ENCODE measurements around the gene SRPX. TPM values are rescaled to one million over a fixed set of nuclear protein-coding genes. Genes with fewer than 3 reads are reported as not detected.
A peak's percentile ranks its signal among the peaks of the same experiment; 100 is the strongest.

The SRPX gene
- total RNA-seq, 1 donor from 2014 or later = 139 TPM

GRCh38 chrX:38206036-38206435, 14.6 kb downstream of the SRPX start:
- TF ChIP-seq, protein P1, sequence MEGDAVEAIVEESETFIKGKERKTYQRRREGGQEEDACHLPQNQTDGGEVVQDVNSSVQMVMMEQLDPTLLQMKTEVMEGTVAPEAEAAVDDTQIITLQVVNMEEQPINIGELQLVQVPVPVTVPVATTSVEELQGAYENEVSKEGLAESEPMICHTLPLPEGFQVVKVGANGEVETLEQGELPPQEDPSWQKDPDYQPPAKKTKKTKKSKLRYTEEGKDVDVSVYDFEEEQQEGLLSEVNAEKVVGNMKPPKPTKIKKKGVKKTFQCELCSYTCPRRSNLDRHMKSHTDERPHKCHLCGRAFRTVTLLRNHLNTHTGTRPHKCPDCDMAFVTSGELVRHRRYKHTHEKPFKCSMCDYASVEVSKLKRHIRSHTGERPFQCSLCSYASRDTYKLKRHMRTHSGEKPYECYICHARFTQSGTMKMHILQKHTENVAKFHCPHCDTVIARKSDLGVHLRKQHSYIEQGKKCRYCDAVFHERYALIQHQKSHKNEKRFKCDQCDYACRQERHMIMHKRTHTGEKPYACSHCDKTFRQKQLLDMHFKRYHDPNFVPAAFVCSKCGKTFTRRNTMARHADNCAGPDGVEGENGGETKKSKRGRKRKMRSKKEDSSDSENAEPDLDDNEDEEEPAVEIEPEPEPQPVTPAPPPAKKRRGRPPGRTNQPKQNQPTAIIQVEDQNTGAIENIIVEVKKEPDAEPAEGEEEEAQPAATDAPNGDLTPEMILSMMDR (IDR thresholded peaks at IDR 0.05) = no peak
- intact Hi-C loops (cut with DNase I) = no loop called here
- H3K9me3 ChIP-seq = no peaks in the 10 kb centered on the region
- no peaks in the 10 kb centered on the region for H3K27me3 ChIP-seq
- no peaks in the 10 kb centered on the region for H3K36me3 ChIP-seq
- H3K4me3 ChIP-seq = no peak overlapping the region
- no peak overlapping the region for H3K27ac ChIP-seq
- no peaks in the 10 kb centered on the region for H3K4me1 ChIP-seq
- DNase-seq (ENCODE audit: low spot score in 2 of 2) = no peak

DNA sequence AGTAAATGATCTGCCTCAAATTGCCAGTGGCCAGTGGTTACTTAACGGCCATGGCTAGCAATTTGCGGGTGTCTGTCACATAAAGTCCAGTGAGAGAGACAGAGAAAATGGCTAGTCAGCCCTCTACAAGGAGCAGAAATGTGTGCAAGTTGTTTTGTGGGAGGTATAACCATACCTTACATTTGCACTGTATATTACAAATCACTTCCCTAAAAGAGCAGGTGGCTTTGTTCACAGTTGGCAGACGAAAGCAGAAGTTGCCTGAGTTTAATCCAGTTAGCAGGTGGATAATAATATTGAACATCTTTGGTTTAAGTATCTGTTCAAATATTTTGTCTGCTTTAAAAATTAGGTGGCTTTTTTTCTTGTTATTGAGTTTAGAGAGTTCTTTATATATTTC, 15.6 kb downstream of the SRPX start:
- no peak for DNase-seq (ENCODE audit: low spot score in 2 of 2)
- Histone ChIP-seq H3K4me3 (no peak overlapping the region), H3K27ac (no peak overlapping the region), H3K27me3 (no peaks in the 10 kb centered on the region), H3K9me3 (no peaks in the 10 kb centered on the region), H3K36me3 (no peaks in the 10 kb centered on the region), H3K4me1 (no peaks in the 10 kb centered on the region)
- TF ChIP-seq, protein P1 (IDR thresholded peaks at IDR 0.05) = no peak
- intact Hi-C loops (cut with DNase I) = no loop called here

DNA sequence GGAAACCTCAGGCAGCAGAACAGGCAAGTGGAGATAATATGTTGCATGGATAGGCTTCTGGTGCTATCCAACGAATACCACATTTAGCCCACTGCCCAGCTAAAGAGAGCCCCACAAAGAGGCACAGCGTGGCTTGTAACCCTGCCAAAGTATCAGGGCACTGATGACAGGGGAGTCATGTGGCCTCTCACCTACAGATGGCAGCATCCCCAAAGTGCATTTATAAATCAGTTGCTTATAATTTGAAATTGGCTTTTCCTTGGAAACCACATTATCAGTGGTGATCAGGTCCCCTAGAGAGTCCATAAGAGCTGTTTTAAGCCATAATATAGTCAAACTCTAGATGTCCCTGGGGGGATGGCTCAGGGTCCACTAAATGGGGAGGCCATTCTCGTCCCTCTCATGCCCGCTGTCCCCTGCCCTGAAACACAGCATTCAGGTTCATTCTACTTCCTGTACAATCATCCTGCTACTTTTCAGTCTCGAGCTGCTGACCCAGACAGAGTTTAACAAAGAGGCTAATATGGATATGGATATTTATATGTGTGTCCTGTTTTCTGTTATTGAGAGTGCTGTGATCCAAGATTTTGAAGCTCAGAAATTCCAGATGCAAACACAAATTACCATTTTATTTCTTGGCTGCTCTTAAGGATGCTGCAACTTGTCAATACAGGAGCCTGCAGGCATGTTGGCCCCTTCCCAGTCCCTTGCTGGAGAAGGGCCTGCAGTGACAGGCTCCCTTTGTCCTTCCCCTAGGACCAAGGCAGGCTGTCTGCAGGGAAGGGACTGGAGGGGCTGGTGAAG, 28.5 kb downstream of the SRPX start:
- intact Hi-C loops (cut with DNase I) = loop anchor here (1.0 kb wide), 1 partner anchor 135 kb away; the partner anchor contains the start of gene RPGR
- Histone ChIP-seq H3K4me1 (no peaks in the 10 kb centered on the region), H3K27ac (no peak overlapping the region), H3K4me3 (no peak overlapping the region), H3K27me3 (no peaks in the 10 kb centered on the region), H3K36me3 (no peaks in the 10 kb centered on the region), H3K9me3 (no peaks in the 10 kb centered on the region)
- TF ChIP-seq, protein P1 (IDR thresholded peaks at IDR 0.05) = peak in 2 of 3 experiments; percentile 16 to 27
- DNase-seq (ENCODE audit: low spot score in 2 of 2) = no peak

DNA sequence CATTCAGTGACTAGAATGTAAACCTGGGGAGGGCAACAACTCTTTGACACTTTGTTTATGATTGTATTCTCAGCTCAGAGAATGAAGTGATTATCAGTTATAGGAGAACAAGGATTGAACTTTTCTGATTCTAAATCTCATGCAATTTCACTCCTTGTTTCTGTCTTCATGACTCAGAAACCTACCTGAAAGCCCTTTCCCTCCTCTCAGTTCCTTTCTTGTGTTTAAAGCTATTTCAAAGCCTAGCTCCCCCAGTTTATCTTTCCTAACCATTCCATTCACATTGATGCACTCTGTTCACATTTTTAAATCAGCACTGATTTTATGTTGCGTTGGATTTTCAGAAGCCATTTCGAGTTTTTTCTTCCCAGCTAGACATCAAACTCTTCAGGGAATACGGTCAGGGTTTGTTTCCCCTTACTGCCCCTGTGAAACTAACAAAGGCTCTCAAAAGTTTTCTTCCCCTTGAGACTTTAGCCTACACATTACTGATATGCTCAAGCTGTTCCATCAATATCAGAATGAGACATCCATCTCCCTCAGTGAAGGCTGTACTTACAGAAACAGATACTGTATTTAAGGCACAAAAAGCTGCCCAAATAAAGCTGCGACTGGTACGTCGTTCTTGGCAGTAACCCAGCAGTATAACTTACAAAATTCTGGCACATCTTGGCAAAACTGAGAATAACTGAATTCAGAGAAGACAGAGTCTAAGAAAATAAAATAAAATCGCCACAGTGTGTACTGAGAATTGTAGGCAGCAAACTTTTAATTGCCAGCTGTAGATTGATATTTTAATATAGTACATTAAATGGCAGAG, 31.0 kb downstream of the SRPX start:
- DNase-seq (ENCODE audit: low spot score in 2 of 2) = no peak
- intact Hi-C loops (cut with DNase I) = no loop called here
- peaks cover 0 to 4% of the 10 kb centered on the region in 2 donors for H3K9me3 ChIP-seq
- TF ChIP-seq, protein P1 (IDR thresholded peaks at IDR 0.05) = no peak
- H3K27me3 ChIP-seq = no peaks in the 10 kb centered on the region
- H3K4me1 ChIP-seq = no peaks in the 10 kb centered on the region
- H3K27ac ChIP-seq = no peak overlapping the region
- H3K4me3 ChIP-seq = no peak overlapping the region
- no peaks in the 10 kb centered on the region for H3K36me3 ChIP-seq

- H3K4me1 ChIP-seq = no peaks in the 10 kb centered on the region
- no peaks in the 10 kb centered on the region for H3K36me3 ChIP-seq
- no peaks in the 10 kb centered on the region for H3K27me3 ChIP-seq
- DNase-seq (ENCODE audit: low spot score in 2 of 2) = no peak
- no peak overlapping the region for H3K4me3 ChIP-seq
- H3K9me3 ChIP-seq = peaks cover 0 to 4% of the 10 kb centered on the region in 2 donors
- TF ChIP-seq, protein P1 (IDR thresholded peaks at IDR 0.05) = no peak
- H3K27ac ChIP-seq = no peak overlapping the region
- intact Hi-C loops (cut with DNase I) = no loop called here
These were observed 37.1 kb downstream of the SRPX start for GRCh38 chrX:38183596-38183995.

All from ascending aorta (tissue), 2 donors.